Gastroesophageal sphincter (tissue), 4 donors: ENCODE results near the gene AKAP17A. TPM values are rescaled to one million over a fixed set of nuclear protein-coding genes. Genes with fewer than 3 reads are reported as not detected.
"Not testable (repeated sequence)": the region's sequence is repeated elsewhere in the genome, so short reads cannot be mapped to it uniquely, and the experiment has no call there.

Source experiments
- ATAC-seq: fragments of 150-250 bp; one replicate; pipeline ENCODE4 v1.9.1; 2016; ENCODE audit warnings: mild to moderate bottlenecking, moderate library complexity
- H3K27ac ChIP-seq, 4 donors: fragments of 200-600 bp; sonication (generic) in 3 of 4; 1 replicate in 3 of 4; 2 replicates in 1 of 4; pipeline ENCODE4 v1.5.1; 2016 to 2019
- H3K27me3 ChIP-seq: fragments of 200-600 bp; sonication (generic); one replicate; pipeline ENCODE4 v1.5.1; 2019
- H3K36me3 ChIP-seq, 2 donors: fragments of 200-600 bp; sonication (generic); one replicate each; pipeline ENCODE4 v1.5.1; 2019; ENCODE audit warnings: control low read depth in 1 of 2
- H3K4me1 ChIP-seq, 3 donors: fragments of 200-600 bp; sonication (generic); 1 replicate in 2 of 3; 2 replicates in 1 of 3; pipeline ENCODE4 v1.5.1; 2016 to 2019; ENCODE audit warnings: control low read depth in 2 of 3
- H3K4me3 ChIP-seq, 2 donors: fragments of 200-600 bp; sonication (generic); one replicate each; pipeline ENCODE4 v1.5.1; 2019; ENCODE audit warnings: mild to moderate bottlenecking in 1 of 2, moderate library complexity in 1 of 2
- H3K9me3 ChIP-seq, 3 donors: fragments of 200-600 bp; sonication (generic); one replicate each; pipeline ENCODE4 v1.5.1; 2017 to 2019; ENCODE audit warnings: control low read depth in 2 of 3
- CTCF ChIP-seq, 4 experiments: fragments of 200-600 bp in 2 of 4; fragments of 450-650 bp in 2 of 4; sonication (generic) in 1 of 4; IDR thresholded peaks; one replicate each; pipeline ENCODE4 v1.5.1; 2017 to 2019; ENCODE audit warnings: antibody characterized with exemption in 4 of 4, mild to moderate bottlenecking in 2 of 4, moderate library complexity in 2 of 4
- EP300 ChIP-seq: sonication (generic); formaldehyde crosslinking; IDR thresholded peaks from one replicate; pipeline ENCODE4 v1.6.1; 2017; ENCODE audit warnings: antibody characterized with exemption, mild to moderate bottlenecking
- POLR2A ChIP-seq, 2 donors: fragments of 450-650 bp; IDR thresholded peaks; one replicate each; pipeline ENCODE4 v1.6.1; 2017; ENCODE audit warnings: antibody characterized with exemption in 2 of 2, mild to moderate bottlenecking in 2 of 2, moderate library complexity in 1 of 2
- POLR2AphosphoS5 ChIP-seq: sonication (generic); formaldehyde crosslinking; IDR thresholded peaks from one replicate; pipeline ENCODE4 v1.6.1; 2017; ENCODE audit warnings: antibody characterized with exemption
- WGBS, 2 donors: methylation state at CpG; one replicate each; pipeline ENCODE4 v1.1.5; 2018; ENCODE audit warnings: low coverage in 1 of 2; 5-methylcytosine and 5-hydroxymethylcytosine counted together
- total RNA-seq, 4 donors: library from RNA; depleted of rRNA; stranded (reverse); fragments of >200 nt; gene quantifications; one replicate each; pipeline ENCODE4 v1.1.0, GENCODE V29; 2016

AKAP17A gene
- total RNA-seq, 4 donors from 2014 or later = 18.1 to 40.8 (median 29.6) TPM

GRCh38 chrX:1561164-1561563 lies 30.2 kb upstream of the AKAP17A start:
- ATAC-seq = no peak
- H3K27me3 ChIP-seq = peaks cover 14% of the 10 kb centered on the region
- no peaks in the 10 kb centered on the region for H3K4me1 ChIP-seq
- no peaks in the 10 kb centered on the region for H3K9me3 ChIP-seq
- no peak overlapping the region for H3K4me3 ChIP-seq
- H3K27ac ChIP-seq = no peak overlapping the region
- WGBS, 2 donors = 54 to 83% methylated on average over 1 to 2 of the region's 2 CpGs
- H3K36me3 ChIP-seq = no peaks in the 10 kb centered on the region
- TF ChIP-seq POLR2AphosphoS5 (no peak), CTCF (IDR thresholded peaks at IDR 0.05) (no peak), POLR2A (IDR thresholded peaks at IDR 0.05) (no peak), EP300 (no peak)

GRCh38 chrX:1564077-1564476 lies 27.3 kb upstream of the AKAP17A start:
- H3K36me3 ChIP-seq, ATAC-seq, H3K4me3 ChIP-seq, H3K9me3 ChIP-seq, H3K27ac ChIP-seq, H3K4me1 ChIP-seq: not testable (repeated sequence)
- H3K27me3 ChIP-seq = peaks cover 14% of the 10 kb centered on the region
- WGBS, 2 donors = 77 to 93% methylated on average over 5 to 7 of the region's 7 CpGs

- Histone ChIP-seq H3K27me3 (peaks cover 13% of the 10 kb centered on the region), H3K36me3 (no peaks in the 10 kb centered on the region), H3K9me3 (no peaks in the 10 kb centered on the region), H3K27ac (no peak overlapping the region), H3K4me3 (no peak overlapping the region), H3K4me1 (no peaks in the 10 kb centered on the region)
- 39 to 52% methylated on average over 5 to 10 of the region's 10 CpGs for WGBS, 2 donors
- no peak for TF ChIP-seq POLR2A (IDR thresholded peaks at IDR 0.05)
- TF ChIP-seq POLR2AphosphoS5 = no peak
- TF ChIP-seq CTCF (IDR thresholded peaks at IDR 0.05) = no peak
- no peak for TF ChIP-seq EP300
- ATAC-seq = no peak
Measured at GRCh38 chrX:1564750-1565683, 26.4 kb upstream of the AKAP17A start.

- 88 to 96% methylated on average over 5 to 12 of the region's 19 CpGs for WGBS, 2 donors
- H3K27me3 ChIP-seq = peaks cover 26% of the 10 kb centered on the region
- H3K4me3 ChIP-seq, H3K4me1 ChIP-seq, H3K9me3 ChIP-seq, ATAC-seq, H3K27ac ChIP-seq, H3K36me3 ChIP-seq: not testable (repeated sequence)
Measured at GRCh38 chrX:1574181-1574580, 17.2 kb upstream of the AKAP17A start.

- Histone ChIP-seq H3K27me3 (peaks cover 11% of the 10 kb centered on the region), H3K4me3 (no peak overlapping the region), H3K9me3 (no peaks in the 10 kb centered on the region), H3K27ac (no peak overlapping the region), H3K4me1 (no peaks in the 10 kb centered on the region), H3K36me3 (no peaks in the 10 kb centered on the region)
- WGBS, 2 donors = 44 to 73% methylated on average over 5 to 6 of the region's 6 CpGs
- no peak for TF ChIP-seq POLR2AphosphoS5
- no peak for TF ChIP-seq CTCF (IDR thresholded peaks at IDR 0.05)
- TF ChIP-seq POLR2A (IDR thresholded peaks at IDR 0.05) = no peak
- TF ChIP-seq EP300 = no peak
- no peak for ATAC-seq
Measured at GRCh38 chrX:1576201-1576992, 15.0 kb upstream of the AKAP17A start.
